ENCODE measurements around the gene TNPO2. TPM values are rescaled to one million over a fixed set of nuclear protein-coding genes. Genes with fewer than 3 reads are reported as not detected.

Gene TNPO2
- total and polyA plus RNA-seq, 2 donors (not counting 1 experiment from before 2014, with no cell fraction given): 36.0 to 52.5 TPM

GRCh38 chr19:12669270-12670158 lies 54.2 kb downstream of the TNPO2 start:
- Histone ChIP-seq H4K20me1 (ENCODE audit: control insufficient read depth, extremely low read depth, insufficient read depth, low read length) (no peaks in the 10 kb centered on the region), H3K9ac (ENCODE audit: insufficient read depth, low read length) (peak overlapping the region; percentile 91), H3K36me3 (ENCODE audit: control insufficient read depth, insufficient read depth, low read length) (peaks cover 15% of the 10 kb centered on the region), H3K4me3 (replicated peaks in 1 of 4; ENCODE audit: control extremely low read depth in 1 of 4, insufficient read depth in 1 of 4, low read depth in 3 of 4, low read length in 4 of 4) (peak overlapping the region; percentile 86 to 94 (median 88)), H3K79me2 (ENCODE audit: control insufficient read depth, insufficient read depth, low read length) (peaks cover 30% of the 10 kb centered on the region), H3K4me1 (ENCODE audit: control insufficient read depth, extremely low read depth, insufficient read depth, low read length) (peaks cover 12% of the 10 kb centered on the region), H3K27me3 (ENCODE audit: control insufficient read depth, insufficient read depth, low read length) (no peaks in the 10 kb centered on the region), H3K9me3 (ENCODE audit: control insufficient read depth, insufficient read depth, low read depth, low read length) (no peaks in the 10 kb centered on the region), H2AFZ (ENCODE audit: low read length) (peak overlapping the region; percentile 97), H3K4me2 (ENCODE audit: extremely low read depth, insufficient read depth, low read length) (peak overlapping the region; percentile 77), H3K27ac (ENCODE audit: insufficient read depth, low read length) (peak overlapping the region; percentile 100)
- TF ChIP-seq EZH2 (IDR thresholded peaks at IDR 0.05; ENCODE audit: low read length, missing control alignments) (no peak), CTCF (conservative IDR thresholded peaks at IDR 0.05 in 1 of 2, IDR thresholded peaks at IDR 0.05 in 1 of 2; ENCODE audit: low read depth in 1 of 2, low read length in 2 of 2) (no peak)
- DNase-seq (ENCODE audit: low read depth in 2 of 2): peak; percentile 85 to 91

GRCh38 chr19:12668932-12669269 lies 54.8 kb downstream of the TNPO2 start:
- Histone ChIP-seq H3K4me1 (ENCODE audit: control insufficient read depth, extremely low read depth, insufficient read depth, low read length) (peaks cover 12% of the 10 kb centered on the region), H3K36me3 (ENCODE audit: control insufficient read depth, insufficient read depth, low read length) (peaks cover 10% of the 10 kb centered on the region), H3K27ac (ENCODE audit: insufficient read depth, low read length) (peak overlapping the region; percentile 100), H4K20me1 (ENCODE audit: control insufficient read depth, extremely low read depth, insufficient read depth, low read length) (no peaks in the 10 kb centered on the region), H3K9ac (ENCODE audit: insufficient read depth, low read length) (peak overlapping the region; percentile 91), H3K27me3 (ENCODE audit: control insufficient read depth, insufficient read depth, low read length) (no peaks in the 10 kb centered on the region), H3K4me2 (ENCODE audit: extremely low read depth, insufficient read depth, low read length) (peak overlapping the region; percentile 77), H3K79me2 (ENCODE audit: control insufficient read depth, insufficient read depth, low read length) (peaks cover 30% of the 10 kb centered on the region), H2AFZ (ENCODE audit: low read length) (peak overlapping the region; percentile 97), H3K4me3 (replicated peaks in 1 of 4; ENCODE audit: control extremely low read depth in 1 of 4, insufficient read depth in 1 of 4, low read depth in 3 of 4, low read length in 4 of 4) (peak overlapping the region; percentile 86 to 94 (median 88)), H3K9me3 (ENCODE audit: control insufficient read depth, insufficient read depth, low read depth, low read length) (no peaks in the 10 kb centered on the region)
- DNase-seq (ENCODE audit: low read depth in 2 of 2): peak; percentile 55 to 67
- TF ChIP-seq CTCF (conservative IDR thresholded peaks at IDR 0.05 in 1 of 2, IDR thresholded peaks at IDR 0.05 in 1 of 2; ENCODE audit: low read depth in 1 of 2, low read length in 2 of 2): no peak
- no peak for TF ChIP-seq EZH2 (IDR thresholded peaks at IDR 0.05; ENCODE audit: low read length, missing control alignments)

GRCh38 chr19:12668346-12668745 lies 55.4 kb downstream of the TNPO2 start:
- no peaks in the 10 kb centered on the region for H4K20me1 ChIP-seq (ENCODE audit: control insufficient read depth, extremely low read depth, insufficient read depth, low read length)
- peak overlapping the region; percentile 91 for H3K9ac ChIP-seq (ENCODE audit: insufficient read depth, low read length)
- peaks cover 30% of the 10 kb centered on the region for H3K79me2 ChIP-seq (ENCODE audit: control insufficient read depth, insufficient read depth, low read length)
- H3K27me3 ChIP-seq (ENCODE audit: control insufficient read depth, insufficient read depth, low read length): no peaks in the 10 kb centered on the region
- no peak for DNase-seq (ENCODE audit: low read depth in 2 of 2)
- peaks cover 9% of the 10 kb centered on the region for H3K36me3 ChIP-seq (ENCODE audit: control insufficient read depth, insufficient read depth, low read length)
- no peak overlapping the region for H2AFZ ChIP-seq (ENCODE audit: low read length)
- peak overlapping the region; percentile 86 to 94 (median 88) for H3K4me3 ChIP-seq (replicated peaks in 1 of 4; ENCODE audit: control extremely low read depth in 1 of 4, insufficient read depth in 1 of 4, low read depth in 3 of 4, low read length in 4 of 4)
- no peak for TF ChIP-seq CTCF (conservative IDR thresholded peaks at IDR 0.05 in 1 of 2, IDR thresholded peaks at IDR 0.05 in 1 of 2; ENCODE audit: low read depth in 1 of 2, low read length in 2 of 2)
- no peak for TF ChIP-seq EZH2 (IDR thresholded peaks at IDR 0.05; ENCODE audit: low read length, missing control alignments)
- no peaks in the 10 kb centered on the region for H3K9me3 ChIP-seq (ENCODE audit: control insufficient read depth, insufficient read depth, low read depth, low read length)
- H3K4me1 ChIP-seq (ENCODE audit: control insufficient read depth, extremely low read depth, insufficient read depth, low read length): peaks cover 12% of the 10 kb centered on the region
- H3K4me2 ChIP-seq (ENCODE audit: extremely low read depth, insufficient read depth, low read length): peak overlapping the region; percentile 77
- H3K27ac ChIP-seq (ENCODE audit: insufficient read depth, low read length): peak overlapping the region; percentile 100
